Omental fat pad (tissue), 4 donors: Measurements from ENCODE around the gene TCFL5. TPM values are rescaled to one million over a fixed set of nuclear protein-coding genes. Genes with fewer than 3 reads are reported as not detected.

Experiments used
- ATAC-seq: fragments of 150-250 bp; one replicate; pipeline ENCODE4 v1.9.1; 2016; ENCODE audit warnings: mild to moderate bottlenecking, moderate library complexity; ENCODE audit not compliant: low FRiP score
- DNase-seq: peaks from one replicate; pipeline ENCODE4 v3.0.0-alpha.2; 2019; ENCODE audit warnings: low spot score
- total RNA-seq, 4 donors: library from RNA; depleted of rRNA; stranded (reverse); fragments of >200 nt; gene quantifications; one replicate each; pipeline ENCODE4 v1.1.0, GENCODE V29; 2016
- TF ChIP-seq, protein P1 (sequence below), 3 donors: fragments of 450-650 bp; IDR thresholded peaks; one replicate each; pipeline ENCODE4 v1.5.1; 2016 to 2017; ENCODE audit warnings: antibody characterized with exemption in 3 of 3, mild to moderate bottlenecking in 3 of 3, moderate library complexity in 2 of 3

Gene TCFL5
- total RNA-seq, 4 donors from 2014 or later, result 6.1 to 7.7 (median 6.3) TPM

DNA sequence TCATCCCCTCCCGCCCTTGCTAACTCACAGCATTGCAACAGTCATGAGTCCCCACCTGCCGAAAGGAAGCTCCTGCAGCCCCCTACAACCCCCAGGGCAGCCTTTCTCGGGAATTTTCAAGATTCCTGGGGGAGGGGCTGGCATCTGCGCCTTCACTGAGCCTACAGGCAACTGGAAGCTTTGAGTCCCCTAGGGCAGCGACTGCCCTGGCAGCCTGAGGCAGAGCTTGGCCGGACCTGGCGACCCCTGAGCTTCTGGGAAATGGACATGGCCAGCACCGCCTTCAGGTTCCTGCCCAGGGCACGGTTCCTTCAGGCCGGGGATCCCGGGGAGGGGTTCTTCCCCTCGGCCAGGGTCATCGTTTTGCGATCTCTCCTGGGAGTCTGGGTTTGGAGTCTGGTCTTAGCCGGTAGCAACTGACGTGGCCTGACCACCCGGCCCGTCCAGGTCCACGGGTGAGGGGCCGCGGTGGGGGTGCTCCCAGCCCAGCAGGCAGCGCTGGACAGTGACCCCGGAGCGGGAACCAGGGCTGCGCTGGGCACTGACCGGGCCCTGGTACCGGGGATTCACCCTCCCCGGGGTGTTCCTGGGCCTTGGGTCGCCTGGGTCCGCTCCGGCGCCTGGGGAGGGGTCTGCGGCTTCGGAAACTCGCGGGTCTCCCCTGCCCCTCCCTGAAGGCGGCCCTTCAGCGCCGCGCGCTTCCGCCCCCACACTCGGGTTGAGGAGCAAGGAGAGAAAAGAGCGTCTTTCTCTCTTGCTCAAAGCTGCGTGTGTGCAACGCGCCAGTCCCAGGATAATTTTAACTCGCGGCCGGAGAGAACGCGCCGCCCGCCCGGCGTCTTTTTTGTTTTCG, 45.4 kb downstream of the TCFL5 start:
- DNase-seq, result no peak
- peak; percentile 10 for ATAC-seq
- TF ChIP-seq, protein P1, sequence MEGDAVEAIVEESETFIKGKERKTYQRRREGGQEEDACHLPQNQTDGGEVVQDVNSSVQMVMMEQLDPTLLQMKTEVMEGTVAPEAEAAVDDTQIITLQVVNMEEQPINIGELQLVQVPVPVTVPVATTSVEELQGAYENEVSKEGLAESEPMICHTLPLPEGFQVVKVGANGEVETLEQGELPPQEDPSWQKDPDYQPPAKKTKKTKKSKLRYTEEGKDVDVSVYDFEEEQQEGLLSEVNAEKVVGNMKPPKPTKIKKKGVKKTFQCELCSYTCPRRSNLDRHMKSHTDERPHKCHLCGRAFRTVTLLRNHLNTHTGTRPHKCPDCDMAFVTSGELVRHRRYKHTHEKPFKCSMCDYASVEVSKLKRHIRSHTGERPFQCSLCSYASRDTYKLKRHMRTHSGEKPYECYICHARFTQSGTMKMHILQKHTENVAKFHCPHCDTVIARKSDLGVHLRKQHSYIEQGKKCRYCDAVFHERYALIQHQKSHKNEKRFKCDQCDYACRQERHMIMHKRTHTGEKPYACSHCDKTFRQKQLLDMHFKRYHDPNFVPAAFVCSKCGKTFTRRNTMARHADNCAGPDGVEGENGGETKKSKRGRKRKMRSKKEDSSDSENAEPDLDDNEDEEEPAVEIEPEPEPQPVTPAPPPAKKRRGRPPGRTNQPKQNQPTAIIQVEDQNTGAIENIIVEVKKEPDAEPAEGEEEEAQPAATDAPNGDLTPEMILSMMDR (IDR thresholded peaks at IDR 0.05), result no peak

- no peak for DNase-seq
- peak; percentile 44 for ATAC-seq
- TF ChIP-seq, protein P1 (IDR thresholded peaks at IDR 0.05), result no peak
Observed at GRCh38 chr20:62815066-62815991, 46.3 kb downstream of the TCFL5 start.

DNA sequence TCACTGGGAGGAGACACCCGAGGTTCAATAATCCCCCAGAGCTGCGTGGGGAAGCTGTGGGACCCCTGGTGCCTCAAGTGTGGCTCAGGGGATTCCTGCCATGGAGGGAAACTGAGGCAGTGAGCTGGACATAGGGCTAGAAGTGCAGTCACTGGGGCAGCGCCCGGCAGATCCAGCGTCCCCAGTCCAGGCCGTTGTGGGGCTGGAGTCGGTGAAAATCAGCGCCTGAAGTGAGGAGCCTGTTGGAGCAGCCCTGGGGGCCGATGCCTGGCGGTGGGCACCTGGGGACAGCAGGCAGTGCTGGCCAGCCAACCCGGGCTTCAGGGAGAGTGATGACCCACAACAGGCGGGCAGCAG, 46.9 kb downstream of the TCFL5 start:
- DNase-seq, result no peak
- TF ChIP-seq, protein P1 (IDR thresholded peaks at IDR 0.05), result no peak
- no peak for ATAC-seq

- ATAC-seq (no peak), DNase-seq (no peak)
- TF ChIP-seq, protein P1 (IDR thresholded peaks at IDR 0.05), result no peak
Observed at GRCh38 chr20:62814060-62814708, 47.4 kb downstream of the TCFL5 start.

GRCh38 chr20:62813588-62813987, 48.0 kb downstream of the TCFL5 start:
- TF ChIP-seq, protein P1 (IDR thresholded peaks at IDR 0.05), result no peak
- ATAC-seq (no peak), DNase-seq (no peak)

DNA sequence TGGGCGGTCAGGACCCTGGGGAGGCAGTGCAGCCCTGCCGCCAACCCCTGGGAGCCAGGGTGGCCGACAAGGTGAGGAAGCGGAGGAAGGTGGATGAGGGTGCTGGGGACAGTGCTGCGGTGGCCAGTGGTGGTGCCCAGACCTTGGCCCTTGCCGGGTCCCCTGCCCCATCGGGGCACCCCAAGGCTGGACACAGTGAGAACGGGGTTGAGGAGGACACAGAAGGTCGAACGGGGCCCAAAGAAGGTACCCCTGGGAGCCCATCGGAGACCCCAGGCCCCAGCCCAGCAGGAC, 48.8 kb downstream of the TCFL5 start:
- DNase-seq, result no peak
- no peak for ATAC-seq
- TF ChIP-seq, protein P1 (IDR thresholded peaks at IDR 0.05), result no peak
